H9 (cell line): ENCODE measurements around the gene NMT1. TPM values are rescaled to one million over a fixed set of nuclear protein-coding genes. Genes with fewer than 3 reads are reported as not detected.
A peak's percentile ranks its signal among the peaks of the same experiment; 100 is the strongest.

Source experiments
- DNase-seq: peaks from one replicate; pipeline ENCODE4 v3.0.0-alpha.2; 2017
- H2AFZ ChIP-seq: one replicate; pipeline ENCODE4 v1.6.1; 2013; ENCODE audit warnings: mild to moderate bottlenecking, low read length, control low read depth, moderate library complexity
- H2AK5ac ChIP-seq: 2 replicates; pipeline ENCODE4 v1.6.1; 2013; ENCODE audit warnings: low read length, control low read depth, mixed read lengths; ENCODE audit not compliant: insufficient read length
- H2BK120ac ChIP-seq: one replicate; pipeline ENCODE4 v1.6.1; 2013; ENCODE audit warnings: low read depth, mild to moderate bottlenecking, low read length, control low read depth, inconsistent platforms; ENCODE audit not compliant: poor library complexity, severe bottlenecking
- H2BK12ac ChIP-seq: 2 replicates; pipeline ENCODE4 v1.6.1; 2013; ENCODE audit warnings: low read length, control low read depth, mixed read lengths, low read depth; ENCODE audit not compliant: insufficient read length
- H2BK15ac ChIP-seq: 2 replicates; pipeline ENCODE4 v1.6.1; 2013; ENCODE audit warnings: low read depth, low read length, control low read depth
- H2BK20ac ChIP-seq: one replicate; pipeline ENCODE4 v1.6.1; 2013; ENCODE audit warnings: low read depth, mild to moderate bottlenecking, low read length, control low read depth, inconsistent platforms; ENCODE audit not compliant: poor library complexity, severe bottlenecking
- H2BK5ac ChIP-seq: 2 replicates; pipeline ENCODE4 v1.6.1; 2013; ENCODE audit warnings: low read length, control low read depth, mixed read lengths; ENCODE audit not compliant: insufficient read length
- H3K14ac ChIP-seq: 2 replicates; pipeline ENCODE4 v1.6.1; 2013; ENCODE audit warnings: low read length, control low read depth; ENCODE audit not compliant: insufficient read depth
- H3K18ac ChIP-seq: 2 replicates; pipeline ENCODE4 v1.6.1; 2013; ENCODE audit warnings: low read depth, mild to moderate bottlenecking, mixed read lengths, low read length, control low read depth; ENCODE audit not compliant: insufficient read length
- H3K23ac ChIP-seq: 2 replicates; pipeline ENCODE4 v1.6.1; 2013; ENCODE audit warnings: low read length, control low read depth, mixed read lengths, low read depth; ENCODE audit not compliant: insufficient read length
- H3K23me2 ChIP-seq: 2 replicates; pipeline ENCODE4 v1.6.1; 2013; ENCODE audit warnings: low read depth, mild to moderate bottlenecking, mixed read lengths, low read length, control low read depth; ENCODE audit not compliant: insufficient read length, poor library complexity, severe bottlenecking
- H3K27ac ChIP-seq: 2 replicates; pipeline ENCODE4 v1.5.1; 2013; ENCODE audit warnings: low read length, control low read depth, mixed read lengths, low read depth; ENCODE audit not compliant: insufficient read length
- H3K27me3 ChIP-seq: 2 replicates; pipeline ENCODE4 v1.6.1; 2013; ENCODE audit warnings: low read length, control low read depth, inconsistent platforms; ENCODE audit not compliant: insufficient read depth
- H3K4ac ChIP-seq: 2 replicates; pipeline ENCODE4 v1.6.1; 2013; ENCODE audit warnings: low read depth, mild to moderate bottlenecking, control low read depth, inconsistent platforms, low read length, moderate library complexity
- H3K4me1 ChIP-seq: 2 replicates; pipeline ENCODE4 v1.6.1; 2013; ENCODE audit warnings: low read length, control low read depth, inconsistent platforms; ENCODE audit not compliant: insufficient read depth
- H3K4me2 ChIP-seq: 2 replicates; pipeline ENCODE4 v1.6.1; 2013; ENCODE audit warnings: low read length, control low read depth, mixed read lengths; ENCODE audit not compliant: insufficient read length, insufficient read depth
- H3K56ac ChIP-seq: 2 replicates; pipeline ENCODE4 v1.6.1; 2013; ENCODE audit warnings: low read depth, mild to moderate bottlenecking, mixed read lengths, low read length, control low read depth; ENCODE audit not compliant: insufficient read length
- H3K79me1 ChIP-seq: 2 replicates; pipeline ENCODE4 v1.6.1; 2013; ENCODE audit warnings: low read depth, mild to moderate bottlenecking, moderate library complexity, low read length, control low read depth, inconsistent platforms; ENCODE audit not compliant: insufficient read depth, poor library complexity, severe bottlenecking
- H3K79me2 ChIP-seq: 2 replicates; pipeline ENCODE4 v1.6.1; 2013; ENCODE audit warnings: low read length, control low read depth, inconsistent platforms; ENCODE audit not compliant: insufficient read depth
- H3K9ac ChIP-seq: 2 replicates; pipeline ENCODE4 v1.6.1; 2013; ENCODE audit warnings: low read length, control low read depth, mixed read lengths; ENCODE audit not compliant: insufficient read length; ENCODE audit errors: extremely low read depth
- H3K9me3 ChIP-seq: one replicate; pipeline ENCODE4 v1.6.1; 2013; ENCODE audit warnings: low read depth, low read length, inconsistent platforms; ENCODE audit not compliant: control insufficient read depth
- H3T11ph ChIP-seq: one replicate; pipeline ENCODE4 v1.6.1; 2013; ENCODE audit warnings: mild to moderate bottlenecking, low read length, control low read depth, inconsistent platforms
- H4K20me1 ChIP-seq: one replicate; pipeline ENCODE4 v1.6.1; 2013; ENCODE audit not compliant: control insufficient read depth, insufficient read length, insufficient read depth
- H4K5ac ChIP-seq: 2 replicates; pipeline ENCODE4 v1.6.1; 2013; ENCODE audit warnings: low read depth, mild to moderate bottlenecking, mixed read lengths, low read length, control low read depth; ENCODE audit not compliant: insufficient read length
- H4K8ac ChIP-seq: replicated peaks from 2 replicates; pipeline ENCODE4 v1.6.1; 2013; ENCODE audit warnings: low read length, control low read depth, mixed read lengths, low read depth; ENCODE audit not compliant: insufficient read length
- H4K91ac ChIP-seq: 2 replicates; pipeline ENCODE4 v1.6.1; 2013; ENCODE audit warnings: low read depth, mild to moderate bottlenecking, moderate library complexity, mixed read lengths, low read length, control low read depth; ENCODE audit not compliant: insufficient read length
- H3K27ac Mint-ChIP-seq, 3 experiments: 2 replicates in 2 of 3; 3 replicates in 1 of 3; pipeline ENCODE4 v1.8.0; 2020 to 2021; ENCODE audit warnings: mixed read lengths in 3 of 3, mild to moderate bottlenecking in 1 of 3, moderate library complexity in 1 of 3
- H3K27me3 Mint-ChIP-seq: 2 replicates; pipeline ENCODE4 v1.8.0; 2021; ENCODE audit warnings: low read depth, mild to moderate bottlenecking, moderate library complexity, mixed read lengths
- H3K36me3 Mint-ChIP-seq, 3 experiments: 2 replicates in 2 of 3; 3 replicates in 1 of 3; pipeline ENCODE4 v1.8.0; 2020 to 2021; ENCODE audit warnings: low read depth in 3 of 3, mixed read lengths in 3 of 3; ENCODE audit not compliant: insufficient read depth in 1 of 3
- H3K4me1 Mint-ChIP-seq, 2 experiments: 2 replicates each; pipeline ENCODE4 v1.8.0; 2020; ENCODE audit warnings: mixed read lengths in 2 of 2
- H3K4me3 Mint-ChIP-seq, 2 experiments: 2 replicates in 1 of 2; 3 replicates in 1 of 2; pipeline ENCODE4 v1.8.0; 2020 to 2021; ENCODE audit warnings: mild to moderate bottlenecking in 2 of 2, mixed read lengths in 2 of 2, moderate library complexity in 1 of 2
- H3K9me3 Mint-ChIP-seq, 2 experiments: 2 replicates in 1 of 2; 3 replicates in 1 of 2; pipeline ENCODE4 v1.8.0; 2020; ENCODE audit warnings: mild to moderate bottlenecking in 2 of 2, mixed read lengths in 2 of 2, moderate library complexity in 1 of 2
- CTCF ChIP-seq: fragments of 200-600 bp; sonication (generic); conservative IDR thresholded peaks from 3 replicates; pipeline ENCODE4 v1.8.0; 2021; ENCODE audit warnings: antibody characterized with exemption, mild to moderate bottlenecking
- WGBS: extraction: QIAGEN DNeasy Blood & Tissue Kit; methylation state at CpG from one replicate; pipeline ENCODE4 v1.1.7; 2013; ENCODE audit warnings: missing lambda C conversion rate, low lambda C conversion rate, mixed read lengths; ENCODE audit not compliant: insufficient read length; ENCODE audit errors: extremely low coverage; 5-methylcytosine and 5-hydroxymethylcytosine counted together
- total RNA-seq: library from RNA; stranded (reverse); gene quantifications from 2 replicates; pipeline ENCODE4 v1.2.1, GENCODE V29; 2021

NMT1 gene
- total RNA-seq, 1 experiment from 2014 or later: 150 TPM

- Histone ChIP-seq H3K56ac (no peak overlapping the region), H2BK20ac (no peak overlapping the region), H3T11ph (no peak overlapping the region), H4K8ac (no peak overlapping the region), H2BK120ac (no peak overlapping the region), H3K27me3 (no peaks in the 10 kb centered on the region), H4K5ac (no peak overlapping the region), H2AFZ (no peak overlapping the region), H3K4ac (no peak overlapping the region), H3K79me2 (no peaks in the 10 kb centered on the region), H3K18ac (no peak overlapping the region), H4K91ac (no peak overlapping the region), H3K23me2 (peaks cover 11% of the 10 kb centered on the region), H3K23ac (no peak overlapping the region), H3K27ac (no peak overlapping the region), H2AK5ac (no peak overlapping the region), H3K9me3 (no peaks in the 10 kb centered on the region), H2BK12ac (no peak overlapping the region), H4K20me1 (no peaks in the 10 kb centered on the region), H3K4me2 (no peak overlapping the region), H3K79me1 (no peaks in the 10 kb centered on the region), H3K9ac (no peak overlapping the region), H3K14ac (no peak overlapping the region), H3K4me1 (no peaks in the 10 kb centered on the region), H2BK5ac (no peak overlapping the region), H2BK15ac (no peak overlapping the region)
- peaks cover 3 to 6% (median 4%) of the 10 kb centered on the region in 3 experiments; a peak in 5 of 7 replicates for H3K36me3 Mint-ChIP-seq
- no CpG with 5 or more reads among the region's 11 CpGs for WGBS
- no peak for DNase-seq
- no peak for TF ChIP-seq CTCF
- H3K27me3 Mint-ChIP-seq: peaks cover 1% of the 10 kb centered on the region; the same call in 1 of the 2 replicates
- H3K27ac Mint-ChIP-seq: no peak overlapping the region
- H3K4me1 Mint-ChIP-seq: peaks cover 9 to 17% of the 10 kb centered on the region in 2 experiments
- peak overlapping the region in 1 of 2 experiments; percentile 38; a peak in 1 of 5 replicates for H3K4me3 Mint-ChIP-seq
- H3K9me3 Mint-ChIP-seq: peaks cover 3 to 5% of the 10 kb centered on the region in 2 experiments; a peak in 4 of 5 replicates
Observed at GRCh38 chr17:45137561-45138305, 76.6 kb downstream of the NMT1 start.
